HEK293 (cell line): ENCODE data around the gene CKB.
A peak's percentile ranks its signal among the peaks of the same experiment; 100 is the strongest.

Experiments
- ATF2 ChIP-seq: fragments of 450-650 bp; formaldehyde crosslinking; IDR thresholded peaks from 2 replicates; pipeline ENCODE4 v1.5.1; 2016; ENCODE audit warnings: missing biosample characterization, missing genetic modification characterization, low read depth
- BCL11A ChIP-seq: fragments of 450-650 bp; formaldehyde crosslinking; IDR thresholded peaks from 2 replicates; pipeline ENCODE4 v1.5.1; 2016; ENCODE audit warnings: low read depth, missing biosample characterization, missing genetic modification characterization
- GLI2 ChIP-seq: fragments of 450-650 bp; formaldehyde crosslinking; IDR thresholded peaks from 2 replicates; pipeline ENCODE4; 2017; ENCODE audit warnings: missing biosample characterization, missing genetic modification characterization, low read depth, borderline replicate concordance
- HOXC10 ChIP-seq: sonication (generic); formaldehyde crosslinking; IDR thresholded peaks from 2 replicates; pipeline ENCODE4 v1.8.1; 2023; ENCODE audit warnings: mild to moderate bottlenecking, missing genetic modification reagents
- KLF1 ChIP-seq: fragments of 450-650 bp; formaldehyde crosslinking; IDR thresholded peaks from 2 replicates; pipeline ENCODE4 v1.5.1; 2016; ENCODE audit warnings: missing biosample characterization, missing genetic modification characterization
- KLF16 ChIP-seq: fragments of 450-650 bp; formaldehyde crosslinking; IDR thresholded peaks from 2 replicates; pipeline ENCODE4 v1.5.1; 2017; ENCODE audit warnings: missing biosample characterization, missing genetic modification characterization
- PRDM1 ChIP-seq: fragments of 450-650 bp; formaldehyde crosslinking; IDR thresholded peaks from 2 replicates; pipeline ENCODE4; 2016; ENCODE audit warnings: missing biosample characterization, missing genetic modification characterization
- SCRT1 ChIP-seq: fragments of 450-650 bp; formaldehyde crosslinking; IDR thresholded peaks from 2 replicates; pipeline ENCODE4 v1.5.1; 2016; ENCODE audit warnings: missing biosample characterization, missing genetic modification characterization, borderline replicate concordance
- SCRT2 ChIP-seq: fragments of 450-650 bp; formaldehyde crosslinking; IDR thresholded peaks from 2 replicates; pipeline ENCODE4 v1.5.1; 2016; ENCODE audit warnings: missing biosample characterization, missing genetic modification characterization
- ZBTB17 ChIP-seq: fragments of 450-650 bp; formaldehyde crosslinking; IDR thresholded peaks from 2 replicates; pipeline ENCODE4 v1.5.1; 2016; ENCODE audit warnings: missing biosample characterization, missing genetic modification characterization
- ZBTB26 ChIP-seq: fragments of 450-650 bp; formaldehyde crosslinking; optimal IDR thresholded peaks from 2 replicates; pipeline ENCODE3; 2016; ENCODE audit warnings: missing biosample characterization, mild to moderate bottlenecking, missing genetic modification characterization
- ZBTB8A ChIP-seq: fragments of 450-650 bp; formaldehyde crosslinking; IDR thresholded peaks from 2 replicates; pipeline ENCODE4 v1.5.1; 2016; ENCODE audit warnings: missing biosample characterization, missing genetic modification characterization
- ZIC2 ChIP-seq: fragments of 450-650 bp; formaldehyde crosslinking; IDR thresholded peaks from 2 replicates; pipeline ENCODE4 v1.5.1; 2016; ENCODE audit warnings: missing biosample characterization, missing genetic modification characterization
- ZNF132 ChIP-seq: fragments of 450-650 bp; formaldehyde crosslinking; IDR thresholded peaks from 2 replicates; pipeline ENCODE4 v1.5.1; 2017; ENCODE audit warnings: missing biosample characterization, missing genetic modification characterization, borderline replicate concordance
- ZNF146 ChIP-seq: fragments of 450-650 bp; formaldehyde crosslinking; IDR thresholded peaks from 2 replicates; pipeline ENCODE4 v1.5.1; 2016; ENCODE audit warnings: missing biosample characterization, missing genetic modification characterization
- ZNF155 ChIP-seq: fragments of 450-650 bp; formaldehyde crosslinking; IDR thresholded peaks from 2 replicates; pipeline ENCODE4 v1.5.1; 2016; ENCODE audit warnings: missing biosample characterization, missing genetic modification characterization
- ZNF19 ChIP-seq: fragments of 450-650 bp; formaldehyde crosslinking; IDR thresholded peaks from 2 replicates; pipeline ENCODE4; 2016; ENCODE audit warnings: missing biosample characterization, missing genetic modification characterization, low read depth
- ZNF202 ChIP-seq: fragments of 450-650 bp; formaldehyde crosslinking; IDR thresholded peaks from 2 replicates; pipeline ENCODE4 v1.5.1; 2016; ENCODE audit warnings: missing biosample characterization, missing genetic modification characterization, borderline replicate concordance
- ZNF311 ChIP-seq: fragments of 450-650 bp; formaldehyde crosslinking; IDR thresholded peaks from 2 replicates; pipeline ENCODE4 v1.5.1; 2017; ENCODE audit warnings: missing biosample characterization, missing genetic modification characterization, borderline replicate concordance
- ZNF37A ChIP-seq: fragments of 450-650 bp; IDR thresholded peaks from 2 replicates; pipeline ENCODE4 v1.5.1; 2018; ENCODE audit warnings: missing biosample characterization, missing genetic modification characterization
- ZNF426 ChIP-seq: fragments of 450-650 bp; formaldehyde crosslinking; IDR thresholded peaks from 2 replicates; pipeline ENCODE4 v1.5.1; 2017; ENCODE audit warnings: missing biosample characterization, missing genetic modification characterization, mild to moderate bottlenecking, inconsistent platforms, moderate library complexity
- ZNF501 ChIP-seq: fragments of 450-650 bp; formaldehyde crosslinking; IDR thresholded peaks from 2 replicates; pipeline ENCODE4 v1.5.1; 2016; ENCODE audit warnings: missing biosample characterization, missing genetic modification characterization
- ZNF580 ChIP-seq: fragments of 450-650 bp; formaldehyde crosslinking; IDR thresholded peaks from 2 replicates; pipeline ENCODE4 v1.5.1; 2016; ENCODE audit warnings: missing biosample characterization, missing genetic modification characterization
- ZNF600 ChIP-seq: fragments of 450-650 bp; formaldehyde crosslinking; IDR thresholded peaks from 2 replicates; pipeline ENCODE4 v1.5.1; 2016; ENCODE audit warnings: missing biosample characterization, missing genetic modification characterization
- ZNF621 ChIP-seq: fragments of 450-650 bp; formaldehyde crosslinking; IDR thresholded peaks from 2 replicates; pipeline ENCODE4 v1.5.1; 2017; ENCODE audit warnings: missing biosample characterization, missing genetic modification characterization
- ZNF777 ChIP-seq: fragments of 450-650 bp; formaldehyde crosslinking; IDR thresholded peaks from 2 replicates; pipeline ENCODE4 v1.5.1; 2017; ENCODE audit warnings: missing biosample characterization, missing genetic modification characterization, borderline replicate concordance
- ZXDB ChIP-seq: fragments of 450-650 bp; formaldehyde crosslinking; IDR thresholded peaks from 2 replicates; pipeline ENCODE4 v1.5.1; 2016; ENCODE audit warnings: missing biosample characterization, missing genetic modification characterization
- TF ChIP-seq, protein P1 (sequence below): fragments of 450-650 bp; formaldehyde crosslinking; IDR thresholded peaks from 2 replicates; pipeline ENCODE4 v1.5.1; 2017; ENCODE audit warnings: missing biosample characterization, missing genetic modification characterization
- TF ChIP-seq, protein P2 (sequence below): fragments of 450-650 bp; formaldehyde crosslinking; IDR thresholded peaks from 2 replicates; pipeline ENCODE4 v1.5.1; 2017; ENCODE audit warnings: missing biosample characterization, missing genetic modification characterization
- TF ChIP-seq, protein P3 (sequence below): fragments of 450-650 bp; formaldehyde crosslinking; IDR thresholded peaks from 2 replicates; pipeline ENCODE4 v1.5.1; 2016; ENCODE audit warnings: missing biosample characterization, missing genetic modification characterization
- TF ChIP-seq, protein P4 (sequence below): fragments of 450-650 bp; IDR thresholded peaks from 2 replicates; pipeline ENCODE4 v1.5.1; 2018; ENCODE audit warnings: missing biosample characterization, mild to moderate bottlenecking, missing genetic modification characterization

The CKB gene

DNA sequence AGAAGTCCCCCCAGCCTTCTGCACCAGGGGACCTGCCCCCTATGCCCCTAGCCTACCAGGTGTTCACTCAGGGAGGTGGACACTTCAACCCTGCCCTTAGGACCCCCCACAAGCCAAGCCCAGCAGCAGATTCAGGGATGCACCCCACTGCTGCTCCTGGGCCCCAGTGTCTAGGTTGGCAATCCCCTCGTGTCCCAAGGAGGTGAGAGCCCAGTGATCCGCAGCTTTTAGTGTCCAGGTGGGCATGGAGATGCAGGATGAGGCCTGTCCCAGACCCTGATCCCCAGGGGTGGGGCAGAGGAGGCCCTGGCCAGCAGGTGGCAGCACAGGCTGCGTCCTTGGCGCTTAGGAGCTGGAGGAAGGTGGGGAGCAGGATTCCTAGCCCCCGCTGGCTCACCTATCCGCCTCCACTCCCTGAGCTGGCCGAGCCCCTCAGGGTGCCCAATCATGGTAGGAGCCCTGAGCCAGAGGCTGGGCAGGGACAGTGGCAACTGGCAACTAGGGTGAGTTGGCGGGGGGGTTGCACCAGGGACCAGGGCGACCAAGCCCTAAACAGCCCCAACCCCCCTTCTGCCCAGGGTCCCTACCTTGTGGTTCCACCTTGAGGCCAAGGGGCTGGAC lies 4.1 kb downstream of the CKB start (continued):
- no peak for TF ChIP-seq ZNF202 (tag by site-specific recombination)
- no peak for TF ChIP-seq SCRT1 (tag by site-specific recombination)
- TF ChIP-seq ZNF132: no peak
- TF ChIP-seq ZNF426 (tag by site-specific recombination): no peak
- peak; percentile 59 for TF ChIP-seq ZBTB8A
- no peak for TF ChIP-seq ZNF311 (tag by site-specific recombination)
- no peak; the same call in 1 of the 2 replicates for TF ChIP-seq BCL11A (tag by site-specific recombination)
- no peak for TF ChIP-seq SCRT2
- TF ChIP-seq ZNF155 (tag by site-specific recombination): no peak
- TF ChIP-seq ZBTB17 (tag by site-specific recombination): no peak
- no peak for TF ChIP-seq ZNF777 (tag by site-specific recombination)
- TF ChIP-seq ZIC2 (tag by site-specific recombination): peak; percentile 74
- TF ChIP-seq, protein P1, sequence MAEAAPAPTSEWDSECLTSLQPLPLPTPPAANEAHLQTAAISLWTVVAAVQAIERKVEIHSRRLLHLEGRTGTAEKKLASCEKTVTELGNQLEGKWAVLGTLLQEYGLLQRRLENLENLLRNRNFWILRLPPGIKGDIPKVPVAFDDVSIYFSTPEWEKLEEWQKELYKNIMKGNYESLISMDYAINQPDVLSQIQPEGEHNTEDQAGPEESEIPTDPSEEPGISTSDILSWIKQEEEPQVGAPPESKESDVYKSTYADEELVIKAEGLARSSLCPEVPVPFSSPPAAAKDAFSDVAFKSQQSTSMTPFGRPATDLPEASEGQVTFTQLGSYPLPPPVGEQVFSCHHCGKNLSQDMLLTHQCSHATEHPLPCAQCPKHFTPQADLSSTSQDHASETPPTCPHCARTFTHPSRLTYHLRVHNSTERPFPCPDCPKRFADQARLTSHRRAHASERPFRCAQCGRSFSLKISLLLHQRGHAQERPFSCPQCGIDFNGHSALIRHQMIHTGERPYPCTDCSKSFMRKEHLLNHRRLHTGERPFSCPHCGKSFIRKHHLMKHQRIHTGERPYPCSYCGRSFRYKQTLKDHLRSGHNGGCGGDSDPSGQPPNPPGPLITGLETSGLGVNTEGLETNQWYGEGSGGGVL (tag by site-specific recombination): no peak
- TF ChIP-seq ZNF146: no peak
- no peak for TF ChIP-seq ZNF621 (tag by site-specific recombination)
- TF ChIP-seq, protein P2, sequence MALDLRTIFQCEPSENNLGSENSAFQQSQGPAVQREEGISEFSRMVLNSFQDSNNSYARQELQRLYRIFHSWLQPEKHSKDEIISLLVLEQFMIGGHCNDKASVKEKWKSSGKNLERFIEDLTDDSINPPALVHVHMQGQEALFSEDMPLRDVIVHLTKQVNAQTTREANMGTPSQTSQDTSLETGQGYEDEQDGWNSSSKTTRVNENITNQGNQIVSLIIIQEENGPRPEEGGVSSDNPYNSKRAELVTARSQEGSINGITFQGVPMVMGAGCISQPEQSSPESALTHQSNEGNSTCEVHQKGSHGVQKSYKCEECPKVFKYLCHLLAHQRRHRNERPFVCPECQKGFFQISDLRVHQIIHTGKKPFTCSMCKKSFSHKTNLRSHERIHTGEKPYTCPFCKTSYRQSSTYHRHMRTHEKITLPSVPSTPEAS: no peak
- TF ChIP-seq ZNF600 (tag by site-specific recombination): no peak
- no peak for TF ChIP-seq GLI2 (tag by site-specific recombination)
- no peak for TF ChIP-seq HOXC10 (CRISPR knock-in tag)
- TF ChIP-seq, protein P3, sequence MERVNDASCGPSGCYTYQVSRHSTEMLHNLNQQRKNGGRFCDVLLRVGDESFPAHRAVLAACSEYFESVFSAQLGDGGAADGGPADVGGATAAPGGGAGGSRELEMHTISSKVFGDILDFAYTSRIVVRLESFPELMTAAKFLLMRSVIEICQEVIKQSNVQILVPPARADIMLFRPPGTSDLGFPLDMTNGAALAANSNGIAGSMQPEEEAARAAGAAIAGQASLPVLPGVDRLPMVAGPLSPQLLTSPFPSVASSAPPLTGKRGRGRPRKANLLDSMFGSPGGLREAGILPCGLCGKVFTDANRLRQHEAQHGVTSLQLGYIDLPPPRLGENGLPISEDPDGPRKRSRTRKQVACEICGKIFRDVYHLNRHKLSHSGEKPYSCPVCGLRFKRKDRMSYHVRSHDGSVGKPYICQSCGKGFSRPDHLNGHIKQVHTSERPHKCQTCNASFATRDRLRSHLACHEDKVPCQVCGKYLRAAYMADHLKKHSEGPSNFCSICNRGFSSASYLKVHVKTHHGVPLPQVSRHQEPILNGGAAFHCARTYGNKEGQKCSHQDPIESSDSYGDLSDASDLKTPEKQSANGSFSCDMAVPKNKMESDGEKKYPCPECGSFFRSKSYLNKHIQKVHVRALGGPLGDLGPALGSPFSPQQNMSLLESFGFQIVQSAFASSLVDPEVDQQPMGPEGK: peak; percentile 99
- no peak for TF ChIP-seq ZBTB26 (tag by site-specific recombination)
- TF ChIP-seq ZNF19 (tag by site-specific recombination): no peak
- no peak for TF ChIP-seq PRDM1
- TF ChIP-seq ATF2 (tag by site-specific recombination): no peak
- no peak for TF ChIP-seq ZNF37A
- no peak; the same call in 1 of the 2 replicates for TF ChIP-seq ZNF501 (tag by site-specific recombination)
- TF ChIP-seq, protein P4, sequence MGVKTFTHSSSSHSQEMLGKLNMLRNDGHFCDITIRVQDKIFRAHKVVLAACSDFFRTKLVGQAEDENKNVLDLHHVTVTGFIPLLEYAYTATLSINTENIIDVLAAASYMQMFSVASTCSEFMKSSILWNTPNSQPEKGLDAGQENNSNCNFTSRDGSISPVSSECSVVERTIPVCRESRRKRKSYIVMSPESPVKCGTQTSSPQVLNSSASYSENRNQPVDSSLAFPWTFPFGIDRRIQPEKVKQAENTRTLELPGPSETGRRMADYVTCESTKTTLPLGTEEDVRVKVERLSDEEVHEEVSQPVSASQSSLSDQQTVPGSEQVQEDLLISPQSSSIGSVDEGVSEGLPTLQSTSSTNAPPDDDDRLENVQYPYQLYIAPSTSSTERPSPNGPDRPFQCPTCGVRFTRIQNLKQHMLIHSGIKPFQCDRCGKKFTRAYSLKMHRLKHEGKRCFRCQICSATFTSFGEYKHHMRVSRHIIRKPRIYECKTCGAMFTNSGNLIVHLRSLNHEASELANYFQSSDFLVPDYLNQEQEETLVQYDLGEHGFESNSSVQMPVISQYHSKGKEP: no peak
- TF ChIP-seq KLF1 (tag by site-specific recombination): no peak
- no peak for TF ChIP-seq ZNF580
- TF ChIP-seq ZXDB (tag by site-specific recombination): peak; percentile 4; the same call in 1 of the 2 replicates
- TF ChIP-seq KLF16: peak; percentile 70
